Measurements from ENCODE around the gene GMCL2.

The GMCL2 gene

DNA sequence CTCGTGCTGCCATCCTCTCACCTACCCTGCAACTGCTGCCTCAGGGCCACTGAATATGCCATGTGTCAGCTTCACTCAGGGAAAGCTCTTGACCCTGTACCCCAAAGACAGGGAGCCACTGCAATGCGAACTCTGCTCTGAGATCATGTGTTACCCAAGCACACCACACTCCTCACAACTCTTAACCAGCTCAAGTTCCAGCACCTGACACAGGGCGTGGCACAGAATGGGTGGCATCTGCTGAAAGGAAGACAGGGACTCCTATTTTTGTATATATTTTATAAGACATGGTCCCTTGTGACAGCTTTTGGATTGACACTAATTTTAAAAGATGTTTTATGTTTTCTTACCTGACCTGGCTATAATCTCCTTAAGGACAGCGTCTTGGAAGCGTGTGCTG lies 34.7 kb upstream of the GMCL2 start:
- no peak for DNase-seq (ENCODE audit: low spot score)

- DNase-seq (ENCODE audit: low spot score), result no peak
These were observed 34.1 kb upstream of the GMCL2 start for GRCh38 chr5:178221282-178221681.

DNA sequence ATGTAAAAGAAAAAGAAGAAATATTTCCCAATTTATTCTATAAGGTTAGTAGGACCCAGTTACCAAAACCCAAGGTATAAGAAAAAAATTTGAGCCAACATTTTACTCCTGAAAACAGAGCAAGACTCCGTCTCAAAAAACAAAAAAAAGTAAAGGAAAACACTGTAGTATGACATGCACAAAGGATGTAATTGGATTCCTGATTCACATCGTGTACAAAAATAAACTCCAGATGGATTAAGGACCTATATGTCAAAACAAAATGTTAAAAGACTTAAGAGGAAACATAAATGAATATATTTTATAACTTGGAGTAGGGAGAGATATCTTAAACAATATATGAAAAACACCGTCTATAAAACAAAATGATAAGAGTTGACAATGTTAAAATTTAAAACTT lies 31.7 kb upstream of the GMCL2 start:
- DNase-seq (ENCODE audit: low spot score), result no peak

DNA sequence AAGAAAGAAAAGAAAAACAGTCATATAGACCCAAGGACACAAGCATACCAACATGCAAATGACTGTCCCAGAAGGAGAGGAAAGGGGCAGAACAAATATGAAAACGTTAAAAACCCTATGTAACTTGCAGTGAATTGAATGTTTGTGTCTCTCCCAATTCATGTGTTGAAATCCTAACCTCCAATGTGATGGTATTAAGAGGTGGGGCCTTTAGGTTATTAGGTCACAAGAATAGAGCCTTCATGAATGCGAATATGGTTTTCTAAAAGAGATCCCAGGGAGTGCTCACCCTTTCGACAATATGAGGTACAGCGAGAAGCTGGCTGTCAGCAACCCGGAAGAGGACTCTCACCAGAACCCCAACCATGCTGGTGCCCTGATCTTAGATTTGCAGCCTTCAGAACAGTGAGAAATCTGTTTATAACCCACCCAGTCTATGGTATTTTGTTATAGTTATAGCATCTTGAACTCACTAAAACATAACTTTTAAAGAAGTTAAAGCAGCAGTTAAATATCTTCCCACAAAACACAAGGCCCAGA lies 31.1 kb upstream of the GMCL2 start:
- DNase-seq (ENCODE audit: low spot score), result no peak

DNA sequence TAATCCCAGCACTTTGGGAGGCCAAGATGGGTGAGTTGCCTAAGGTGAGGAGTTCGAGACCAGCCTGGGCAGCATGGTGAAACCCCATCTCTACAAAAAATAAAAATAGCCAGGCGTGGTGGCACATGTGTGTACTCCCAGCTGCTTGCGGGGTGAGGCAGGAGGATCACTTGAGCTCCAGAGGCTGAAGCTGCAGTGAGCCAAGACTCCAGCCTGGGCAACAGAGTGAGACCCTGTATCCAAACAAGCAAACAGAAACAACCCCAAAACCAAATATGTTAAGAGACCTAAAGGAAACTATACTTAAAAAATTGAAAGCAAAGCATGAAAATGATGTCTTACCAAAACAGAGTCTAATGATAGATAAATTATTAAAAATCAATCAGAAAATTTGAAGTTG lies 29.6 kb upstream of the GMCL2 start:
- no peak for DNase-seq (ENCODE audit: low spot score)

- DNase-seq (ENCODE audit: low spot score), result no peak
These were observed 28.9 kb upstream of the GMCL2 start for GRCh38 chr5:178216088-178216534.

GRCh38 chr5:178215280-178216002 lies 28.3 kb upstream of the GMCL2 start:
- no peak for DNase-seq (ENCODE audit: low spot score)

DNA sequence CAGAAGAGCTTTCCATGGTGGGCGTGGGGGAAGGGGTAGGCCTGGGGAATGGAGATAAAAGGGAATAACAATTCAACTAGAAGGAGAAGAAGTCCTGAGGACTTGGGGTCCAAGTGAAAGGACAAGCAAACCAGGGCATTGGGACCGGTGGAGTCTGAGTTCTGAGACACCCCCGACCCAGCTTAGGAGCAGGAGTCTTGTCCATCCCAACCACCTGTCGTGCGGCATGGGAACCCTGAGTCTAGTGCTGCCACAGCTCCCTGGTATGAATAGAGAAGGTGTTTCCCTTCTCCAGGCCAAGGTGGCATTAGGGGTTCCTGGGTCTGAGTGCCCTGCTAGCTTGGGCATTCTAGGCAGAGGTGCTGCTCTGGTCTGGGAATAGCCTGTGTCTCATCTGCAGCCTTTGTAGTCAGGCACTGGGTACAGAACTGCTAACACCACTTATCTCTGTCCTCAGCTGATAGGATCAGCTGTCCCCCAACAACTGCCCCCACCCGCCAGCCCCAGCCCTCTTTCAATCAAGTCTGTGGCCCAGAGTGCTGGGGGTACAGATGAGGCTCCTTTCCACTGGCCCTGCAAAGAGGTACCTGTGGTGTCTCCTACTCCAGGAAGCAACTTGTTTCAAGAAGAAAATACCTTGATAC lies 27.1 kb upstream of the GMCL2 start:
- DNase-seq (ENCODE audit: low spot score), result no peak

DNA sequence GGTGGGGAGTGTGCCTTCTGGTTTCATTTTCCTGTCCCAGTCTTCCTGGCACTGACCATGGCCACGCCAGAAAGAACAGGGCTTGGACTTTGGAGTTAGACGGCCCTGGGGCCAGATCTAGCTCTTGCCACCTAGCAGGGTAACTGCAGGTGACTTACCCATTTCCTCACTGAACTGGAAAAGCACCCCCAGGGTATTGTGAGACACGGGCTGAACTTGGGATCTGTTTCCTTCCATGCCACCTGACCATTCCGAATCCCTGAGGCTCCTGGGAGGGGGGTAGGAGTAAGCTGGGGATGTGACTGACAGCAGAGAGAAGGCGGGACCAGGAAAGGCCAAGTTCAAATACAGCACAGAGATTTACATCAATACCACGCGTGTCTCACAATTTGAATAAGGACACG lies 26.6 kb upstream of the GMCL2 start:
- DNase-seq (ENCODE audit: low spot score), result no peak

GRCh38 chr5:178213003-178213461 lies 25.9 kb upstream of the GMCL2 start:
- no peak for DNase-seq (ENCODE audit: low spot score)

DNA sequence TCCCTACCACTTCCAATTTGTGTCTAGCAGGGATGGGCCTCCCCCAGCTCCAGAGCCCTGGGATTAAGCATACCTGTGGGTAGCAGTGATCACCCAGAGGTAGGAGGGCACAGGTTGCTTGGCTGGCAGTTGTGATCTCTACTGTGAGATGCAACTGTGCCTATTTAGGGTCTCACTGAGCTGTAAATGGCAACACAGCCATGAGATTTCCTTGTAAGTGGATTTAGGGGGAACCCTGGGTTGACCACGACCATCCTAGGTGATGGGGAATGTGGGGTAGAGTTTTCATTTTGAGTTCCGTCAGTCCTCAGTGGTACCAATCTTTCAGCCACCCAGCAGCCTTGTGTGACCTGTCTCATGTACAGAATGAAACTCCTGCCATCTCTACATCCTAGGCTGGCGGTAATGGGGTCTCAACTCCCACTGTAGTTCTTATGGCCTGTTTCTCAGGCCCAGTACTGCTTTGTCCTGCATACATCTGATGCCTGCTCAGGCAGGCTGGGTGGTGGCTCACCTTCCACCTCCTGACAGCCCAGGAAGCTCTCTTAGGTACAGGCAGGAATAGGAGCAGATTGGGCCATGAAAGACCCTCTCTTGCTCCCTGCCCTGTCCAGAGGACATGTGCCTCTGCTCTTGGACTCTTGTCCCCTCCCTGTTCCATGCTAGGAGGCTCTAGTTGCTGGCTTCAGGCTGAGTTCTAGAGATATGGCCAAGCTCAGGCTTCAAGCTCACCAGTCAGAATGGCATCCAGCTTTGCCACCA lies 25.3 kb upstream of the GMCL2 start:
- no peak for DNase-seq (ENCODE audit: low spot score)

GRCh38 chr5:178211095-178212048 lies 24.2 kb upstream of the GMCL2 start:
- DNase-seq (ENCODE audit: low spot score), result no peak

- DNase-seq (ENCODE audit: low spot score), result no peak
These were observed 23.5 kb upstream of the GMCL2 start for GRCh38 chr5:178210686-178211085.

- DNase-seq (ENCODE audit: low spot score), result no peak
These were observed 22.9 kb upstream of the GMCL2 start for GRCh38 chr5:178210073-178210535.

- no peak for DNase-seq (ENCODE audit: low spot score)
These were observed 22.3 kb upstream of the GMCL2 start for GRCh38 chr5:178209334-178210072.

GRCh38 chr5:178208540-178209227 lies 21.5 kb upstream of the GMCL2 start:
- DNase-seq (ENCODE audit: low spot score), result no peak

GRCh38 chr5:178207917-178208280 lies 20.7 kb upstream of the GMCL2 start:
- DNase-seq (ENCODE audit: low spot score), result no peak

- DNase-seq (ENCODE audit: low spot score), result no peak
These were observed 20.2 kb upstream of the GMCL2 start for GRCh38 chr5:178207183-178207916.

Measured in CD4-positive, alpha-beta T cell treated with Interleukin-2 at 100 ng/mL for 4 hours (primary cell).